DND-41 (cell line): ENCODE data around the gene FBXO8.

Source experiments
- ATAC-seq: fragments of 200-7000 bp; cut with Tn5 transposase; 3 replicates; pipeline ENCODE4 v1.9.1; 2021; ENCODE audit warnings: low read depth; ENCODE audit not compliant: insufficient read depth
- DNase-seq: peaks from one replicate; pipeline ENCODE4 v3.0.0-alpha.2; 2020
- H2AFZ ChIP-seq: 2 replicates; pipeline ENCODE4 v1.6.0; 2012; ENCODE audit warnings: low read depth, low read length
- H3K27ac ChIP-seq: 2 replicates; pipeline ENCODE4 v1.5.1; 2012; ENCODE audit warnings: low read length, inconsistent platforms
- H3K27me3 ChIP-seq: fragments of 200-600 bp; sonication (generic); 2 replicates; pipeline ENCODE4 v1.6.0; 2012; ENCODE audit warnings: low read length, mild to moderate bottlenecking, inconsistent platforms; ENCODE audit not compliant: insufficient read depth, poor library complexity
- H3K36me3 ChIP-seq: 2 replicates; pipeline ENCODE4 v1.5.1; 2012; ENCODE audit warnings: low read length, inconsistent platforms; ENCODE audit not compliant: insufficient read depth
- H3K4me1 ChIP-seq: 2 replicates; pipeline ENCODE4 v1.5.1; 2012; ENCODE audit warnings: mild to moderate bottlenecking, low read length; ENCODE audit not compliant: insufficient read depth
- H3K4me2 ChIP-seq: 2 replicates; pipeline ENCODE4 v1.6.0; 2012; ENCODE audit warnings: mild to moderate bottlenecking, moderate library complexity, low read length, inconsistent platforms; ENCODE audit not compliant: insufficient read depth
- H3K4me3 ChIP-seq, 2 experiments: fragments of 200-600 bp in 1 of 2; shearing (Covaris generic) in 1 of 2; 2 replicates each; pipeline ENCODE4 v1.5.1; 2012 to 2016; ENCODE audit warnings: inconsistent platforms in 2 of 2, low read length in 2 of 2, mild to moderate bottlenecking in 2 of 2, low read depth in 1 of 2, moderate library complexity in 1 of 2
- H3K79me2 ChIP-seq: 2 replicates; pipeline ENCODE4 v1.6.0; 2012; ENCODE audit warnings: low read length, inconsistent platforms; ENCODE audit not compliant: insufficient read depth
- H3K9ac ChIP-seq: 2 replicates; pipeline ENCODE4 v1.6.0; 2012; ENCODE audit warnings: low read depth, mild to moderate bottlenecking, inconsistent platforms, low read length, moderate library complexity
- H3K9me3 ChIP-seq: 2 replicates; pipeline ENCODE4 v1.5.1; 2012; ENCODE audit warnings: low read length, moderate library complexity, mild to moderate bottlenecking, inconsistent platforms; ENCODE audit not compliant: insufficient read depth, severe bottlenecking
- H4K20me1 ChIP-seq: 2 replicates; pipeline ENCODE4 v1.6.0; 2012; ENCODE audit warnings: low read length; ENCODE audit not compliant: insufficient read depth
- CTCF ChIP-seq: IDR thresholded peaks from 2 replicates; pipeline ENCODE4 v1.5.1; 2012; ENCODE audit warnings: borderline replicate concordance, low read length, moderate library complexity, mild to moderate bottlenecking; ENCODE audit not compliant: poor library complexity, severe bottlenecking; ENCODE audit errors: extremely low read depth
- EZH2 ChIP-seq: IDR thresholded peaks from 3 replicates; pipeline ENCODE4 v1.6.1; 2012; ENCODE audit warnings: borderline replicate concordance, low read depth, mild to moderate bottlenecking, moderate library complexity, low read length, inconsistent platforms; ENCODE audit not compliant: severe bottlenecking

FBXO8 gene

GRCh38 chr4:174317531-174317930, 34.1 kb upstream of the FBXO8 start:
- Histone ChIP-seq H3K9me3 (no peaks in the 10 kb centered on the region), H3K79me2 (no peaks in the 10 kb centered on the region), H3K9ac (no peak overlapping the region), H3K4me3 (no peak overlapping the region), H4K20me1 (no peaks in the 10 kb centered on the region), H3K4me1 (no peaks in the 10 kb centered on the region), H3K36me3 (peaks cover 24% of the 10 kb centered on the region; the same call in 1 of the 2 replicates), H3K27ac (no peak overlapping the region), H2AFZ (no peak overlapping the region), H3K4me2 (no peak overlapping the region), H3K27me3 (no peaks in the 10 kb centered on the region)
- DNase-seq (no peak), ATAC-seq (no peak)
- TF ChIP-seq EZH2 = no peak
- no peak for TF ChIP-seq CTCF

GRCh38 chr4:174316954-174317353, 33.5 kb upstream of the FBXO8 start:
- H3K9ac ChIP-seq = no peak overlapping the region
- H3K4me2 ChIP-seq = no peak overlapping the region
- no peak overlapping the region for H3K4me3 ChIP-seq
- no peaks in the 10 kb centered on the region for H3K4me1 ChIP-seq
- H3K27me3 ChIP-seq = no peaks in the 10 kb centered on the region
- H3K79me2 ChIP-seq = no peaks in the 10 kb centered on the region
- H4K20me1 ChIP-seq = no peaks in the 10 kb centered on the region
- no peak for DNase-seq
- H3K36me3 ChIP-seq = peaks cover 28% of the 10 kb centered on the region; the same call in 1 of the 2 replicates
- TF ChIP-seq EZH2 = no peak
- no peak for TF ChIP-seq CTCF
- H2AFZ ChIP-seq = no peak overlapping the region
- no peak for ATAC-seq
- H3K27ac ChIP-seq = no peak overlapping the region
- H3K9me3 ChIP-seq = no peaks in the 10 kb centered on the region

- peaks cover 28% of the 10 kb centered on the region; the same call in 1 of the 2 replicates for H3K36me3 ChIP-seq
- no peak for DNase-seq
These were observed 33.1 kb upstream of the FBXO8 start for GRCh38 chr4:174316546-174316945.

More at GRCh38 chr4:174316546-174316945, 33.1 kb upstream of the FBXO8 start:
- Histone ChIP-seq H3K4me3 (no peak overlapping the region), H3K79me2 (no peaks in the 10 kb centered on the region), H3K27ac (no peak overlapping the region), H3K4me2 (no peak overlapping the region), H3K27me3 (no peaks in the 10 kb centered on the region), H3K9me3 (no peaks in the 10 kb centered on the region), H4K20me1 (no peaks in the 10 kb centered on the region), H2AFZ (no peak overlapping the region), H3K9ac (no peak overlapping the region), H3K4me1 (no peaks in the 10 kb centered on the region)
- ATAC-seq = no peak
- no peak for TF ChIP-seq CTCF
- no peak for TF ChIP-seq EZH2
